GM12878 (cell line): Measurements from ENCODE around the gene PTPRD. TPM values are rescaled to one million over a fixed set of nuclear protein-coding genes. Genes with fewer than 3 reads are reported as not detected.

ENCODE experiments used
- ATAC-seq: fragments of 200-7000 bp; cut with Tn5 transposase; 3 replicates; pipeline ENCODE4 v1.9.1; 2020; ENCODE audit warnings: mild to moderate bottlenecking, moderate library complexity
- BruUV-seq: library from RNA; stranded (reverse); fragments of 400-500 nt; replicated peaks from 2 replicates; lab custom pipeline; 2021; lab: Mats Ljungman, UMichigan
- CTCF ChIA-PET: fragments of 300-600 bp; sonication (Branson Sonifier 250); formaldehyde crosslinking; extraction: SDS; loops from one replicate; lab custom pipeline; 2021; ENCODE audit warnings: inconsistent platforms; lab: Yijun Ruan, JAX
- POLR2A ChIA-PET: fragments of 350-600 bp; formaldehyde crosslinking; extraction: SDS; loops from one replicate; lab custom pipeline; 2021; ENCODE audit warnings: inconsistent platforms; lab: Charles Lee
- RAD21 ChIA-PET: fragments of 300-600 bp; sonication (Branson Sonifier 250); formaldehyde crosslinking; loops from one replicate; lab custom pipeline; 2023; ENCODE audit warnings: antibody characterized with exemption; ENCODE audit not compliant: unreplicated experiment; lab: Charles Lee
- SMC1A ChIA-PET: fragments of 300-600 bp; sonication (Branson Sonifier 250); formaldehyde crosslinking; loops from one replicate; lab custom pipeline; 2023; ENCODE audit not compliant: unreplicated experiment, uncharacterized antibody; lab: Charles Lee
- DNase-seq: peaks from one replicate; pipeline ENCODE4 v3.0.0-alpha.2; 2011; ENCODE audit warnings: low read depth, low spot score
- FAIRE-seq: peaks from 3 replicates; lab custom pipeline; 2011; peaks lifted over from hg19 to GRCh38; lab: Jason Lieb, UNC
- H2AFZ ChIP-seq: 2 replicates; pipeline ENCODE4 v1.6.0; 2011; ENCODE audit warnings: low read depth, low read length, control low read depth; ENCODE audit not compliant: control insufficient read depth
- H3K27ac ChIP-seq: 2 replicates; pipeline ENCODE4 v1.5.1; 2011; ENCODE audit warnings: control low read depth; ENCODE audit not compliant: control insufficient read depth, insufficient read depth
- H3K27me3 ChIP-seq, 2 experiments: replicated peaks in 1 of 2; 2 replicates each; pipeline versions ENCODE4 v1.6.0 to v1.6.1; 2011; ENCODE audit warnings: low read length in 1 of 2; ENCODE audit not compliant: control insufficient read depth in 2 of 2, insufficient read depth in 2 of 2
- H3K36me3 ChIP-seq, 2 experiments: 2 replicates each; pipeline ENCODE4 v1.5.1; 2011; ENCODE audit warnings: low read length in 1 of 2; ENCODE audit not compliant: control insufficient read depth in 2 of 2, insufficient read depth in 2 of 2
- H3K4me1 ChIP-seq: 2 replicates; pipeline ENCODE4 v1.6.1; 2011; ENCODE audit warnings: mild to moderate bottlenecking, low read length, moderate library complexity, mixed read lengths; ENCODE audit not compliant: control insufficient read depth, insufficient read depth
- H3K4me2 ChIP-seq: 2 replicates; pipeline ENCODE4 v1.6.0; 2011; ENCODE audit warnings: control low read depth; ENCODE audit not compliant: control insufficient read depth, insufficient read depth
- H3K4me3 ChIP-seq: fragments of 200-600 bp; sonication (generic); 2 replicates; pipeline ENCODE4 v1.5.1; 2016
- H3K79me2 ChIP-seq: 2 replicates; pipeline ENCODE4 v1.6.0; 2011; ENCODE audit warnings: low read length; ENCODE audit not compliant: control insufficient read depth, insufficient read depth
- H3K9ac ChIP-seq: 2 replicates; pipeline ENCODE4 v1.8.0; 2011; ENCODE audit warnings: low read length, control low read depth, mixed read lengths; ENCODE audit not compliant: control insufficient read depth, insufficient read depth
- H3K9me3 ChIP-seq: replicated peaks from 3 replicates; pipeline ENCODE4 v1.5.1; 2011; ENCODE audit warnings: mild to moderate bottlenecking, low read length; ENCODE audit not compliant: control insufficient read depth, insufficient read depth
- H4K20me1 ChIP-seq: 2 replicates; pipeline ENCODE4 v1.6.0; 2011; ENCODE audit not compliant: control insufficient read depth, insufficient read depth
- CBFB ChIP-seq: IDR thresholded peaks from 2 replicates; pipeline ENCODE4 v1.6.1; 2016; ENCODE audit warnings: antibody characterized with exemption, low read depth
- ESRRA ChIP-seq: IDR thresholded peaks from 2 replicates; pipeline ENCODE4 v1.6.1; 2012; ENCODE audit warnings: mild to moderate bottlenecking, low read length, improper control_type of control experiment
- TBL1XR1 ChIP-seq: IDR thresholded peaks from 2 replicates; pipeline ENCODE4 v1.6.1; 2012; ENCODE audit warnings: low read depth, low read length, improper control_type of control experiment
- WGBS: methylation state at CpG from one replicate; pipeline ENCODE4 v1.1.6; 2016; ENCODE audit warnings: low lambda C conversion rate; ENCODE audit not compliant: insufficient replicate concordance, insufficient coverage; ENCODE audit errors: missing lambda C conversion rate; 5-methylcytosine and 5-hydroxymethylcytosine counted together
- in situ Hi-C: fragments of 300-500 bp; cut with MboI; formaldehyde crosslinking; loops from 9 replicates; pipeline ENCODE4 v1.14.3; 2018; ENCODE audit warnings: mixed read lengths
- intact Hi-C: fragments of 100-400 bp; cut with micrococcal nuclease; formaldehyde crosslinking; loops from one replicate; pipeline ENCODE4 v1.14.2; 2022; ENCODE audit not compliant: unreplicated experiment
- polyA plus RNA-seq, 11 experiments: library from polyadenylated mRNA; depleted of rRNA in 4 of 11; unstranded in 6 of 11; stranded (reverse) in 5 of 11; fragments of >200 nt; fragmentation: Nextera tagmentation in 4 of 11; fragmentation: Illumina TruSeq in 1 of 11; extraction: Ambion mirVana in 4 of 11; extraction: Trizol in 1 of 11; gene quantifications; 1 replicate in 1 of 11; 2 replicates in 10 of 11; pipeline versions ENCODE4 v1.2.1 to v1.2.3, GENCODE V29; 2011 to 2016; ENCODE audit warnings: inconsistent platforms in 2 of 11, missing spikeins in 2 of 11, low read depth in 1 of 11
- total RNA-seq, 4 experiments: library from RNA; depleted of rRNA in 3 of 4; stranded (reverse); fragments of >200 nt in 3 of 4; fragmentation: Illumina TruSeq in 1 of 4; extraction: Trizol in 1 of 4; gene quantifications; 2 replicates each; pipeline versions ENCODE4 v1.2.1 to v1.2.3, GENCODE V29; 2013 to 2021

Gene PTPRD
- total and polyA plus RNA-seq, 10 of the 15 experiments (the other 5 are each of a cell fraction or from before 2014, with no cell fraction given): under 0.01 to 0.05 (median 0.01) TPM; not detected in 7

DNA sequence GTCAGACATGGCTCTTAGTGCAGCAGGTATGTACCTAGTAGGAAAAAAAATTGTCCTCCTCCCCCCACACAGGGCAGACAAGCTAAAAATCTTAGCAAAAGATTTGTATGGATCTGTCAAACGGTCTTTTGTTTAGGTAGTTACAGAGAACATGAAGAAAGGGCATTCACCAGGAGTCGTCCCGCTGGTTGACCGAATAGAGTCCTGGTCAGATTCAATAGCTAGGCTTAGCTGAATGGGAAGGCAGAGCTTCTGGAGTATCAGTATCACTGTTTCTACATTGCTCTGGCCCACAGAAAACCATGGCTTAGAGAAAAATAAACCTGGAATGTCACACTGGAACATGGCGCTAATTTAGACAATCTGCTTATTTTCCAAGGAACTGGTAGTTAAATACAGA lies 642.3 kb downstream of the PTPRD start:
- intact Hi-C loops (no loop called here), in situ Hi-C loops (no loop called here)
- CTCF ChIA-PET: no interaction called here
- SMC1A ChIA-PET: interaction anchor here (1.2 kb wide), 1 partner anchor 12 kb away, joined by 4 read pairs; no protein-coding TSS in a partner anchor
- Histone ChIP-seq H2AFZ (no peak overlapping the region), H3K27me3 (no peaks in the 10 kb centered on the region), H3K9me3 (no peaks in the 10 kb centered on the region), H3K4me1 (no peaks in the 10 kb centered on the region), H3K36me3 (no peaks in the 10 kb centered on the region), H3K9ac (no peak overlapping the region), H3K4me3 (no peak overlapping the region), H3K4me2 (no peak overlapping the region), H4K20me1 (no peaks in the 10 kb centered on the region), H3K79me2 (no peaks in the 10 kb centered on the region), H3K27ac (no peak overlapping the region)
- 39% methylated on average over 5 of the region's 5 CpGs for WGBS
- POLR2A ChIA-PET: no interaction called here
- no peak for ATAC-seq
- no peak for DNase-seq
- no peak for FAIRE-seq
- TF ChIP-seq ESRRA: no peak
- RAD21 ChIA-PET: no interaction called here
- BruUV-seq: no TSS peak

GRCh38 chr9:9963841-9964240 lies 649.0 kb downstream of the PTPRD start:
- H3K4me2 ChIP-seq: no peak overlapping the region
- H3K27me3 ChIP-seq: no peaks in the 10 kb centered on the region
- no TSS peak for BruUV-seq
- ChIA-PET RAD21 (no interaction called here), CTCF (no interaction called here), SMC1A (no interaction called here), POLR2A (no interaction called here)
- intact Hi-C loops (no loop called here), in situ Hi-C loops (no loop called here)
- no peaks in the 10 kb centered on the region for H3K36me3 ChIP-seq
- no peak overlapping the region for H3K27ac ChIP-seq
- no peak for FAIRE-seq
- H3K4me3 ChIP-seq: no peak overlapping the region
- WGBS: 38% methylated on average over 3 of the region's 3 CpGs
- TF ChIP-seq TBL1XR1 (no peak), CBFB (no peak)
- H4K20me1 ChIP-seq: no peaks in the 10 kb centered on the region
- H3K9me3 ChIP-seq: no peaks in the 10 kb centered on the region
- no peak overlapping the region for H2AFZ ChIP-seq
- H3K4me1 ChIP-seq: no peaks in the 10 kb centered on the region
- DNase-seq: no peak
- no peaks in the 10 kb centered on the region for H3K79me2 ChIP-seq
- ATAC-seq: no peak
- no peak overlapping the region for H3K9ac ChIP-seq
